ENCODE results near the gene FN1.

DNA sequence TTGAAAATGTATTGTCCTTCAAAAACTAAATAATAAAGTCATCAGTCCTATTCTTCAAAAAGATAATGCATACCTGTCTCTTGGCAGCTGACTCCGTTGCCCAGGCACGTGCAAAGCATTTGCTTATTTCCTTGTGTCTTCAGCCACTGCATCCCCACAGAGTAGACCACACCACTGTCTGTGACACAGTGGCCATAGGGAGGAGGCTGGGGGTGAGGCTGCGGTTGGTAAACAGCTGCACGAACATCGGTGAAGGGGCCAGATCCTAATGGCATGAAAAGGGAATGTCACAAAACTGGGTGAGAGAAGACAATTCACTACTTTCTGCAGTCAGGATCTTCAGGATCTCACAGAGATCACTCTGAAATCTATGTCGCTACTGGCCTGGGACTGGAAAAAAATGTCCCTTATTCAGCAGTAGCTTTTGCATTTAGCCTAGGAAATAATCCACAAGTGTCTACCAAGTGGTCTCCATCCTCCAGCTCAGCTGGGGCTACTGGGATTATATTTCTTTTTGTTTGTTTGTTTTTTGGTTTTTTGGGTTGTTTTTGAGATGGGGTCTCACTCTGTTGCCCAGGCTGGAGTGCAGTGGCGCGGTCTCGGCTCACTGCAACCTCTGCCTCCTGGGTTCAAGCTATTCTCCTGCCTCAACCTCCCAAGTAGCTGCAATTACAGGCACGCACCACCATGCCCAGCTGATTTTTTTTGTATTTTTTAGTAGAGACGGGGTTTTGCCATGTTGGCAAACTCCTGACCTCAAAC is 10.7 kb downstream of the FN1 start:
- TF ChIP-seq, protein P1, sequence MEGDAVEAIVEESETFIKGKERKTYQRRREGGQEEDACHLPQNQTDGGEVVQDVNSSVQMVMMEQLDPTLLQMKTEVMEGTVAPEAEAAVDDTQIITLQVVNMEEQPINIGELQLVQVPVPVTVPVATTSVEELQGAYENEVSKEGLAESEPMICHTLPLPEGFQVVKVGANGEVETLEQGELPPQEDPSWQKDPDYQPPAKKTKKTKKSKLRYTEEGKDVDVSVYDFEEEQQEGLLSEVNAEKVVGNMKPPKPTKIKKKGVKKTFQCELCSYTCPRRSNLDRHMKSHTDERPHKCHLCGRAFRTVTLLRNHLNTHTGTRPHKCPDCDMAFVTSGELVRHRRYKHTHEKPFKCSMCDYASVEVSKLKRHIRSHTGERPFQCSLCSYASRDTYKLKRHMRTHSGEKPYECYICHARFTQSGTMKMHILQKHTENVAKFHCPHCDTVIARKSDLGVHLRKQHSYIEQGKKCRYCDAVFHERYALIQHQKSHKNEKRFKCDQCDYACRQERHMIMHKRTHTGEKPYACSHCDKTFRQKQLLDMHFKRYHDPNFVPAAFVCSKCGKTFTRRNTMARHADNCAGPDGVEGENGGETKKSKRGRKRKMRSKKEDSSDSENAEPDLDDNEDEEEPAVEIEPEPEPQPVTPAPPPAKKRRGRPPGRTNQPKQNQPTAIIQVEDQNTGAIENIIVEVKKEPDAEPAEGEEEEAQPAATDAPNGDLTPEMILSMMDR (IDR thresholded peaks at IDR 0.05), result no peak
- no peak for TF ChIP-seq POLR2A (IDR thresholded peaks at IDR 0.05)

Data from testis (tissue), 2 donors.